Measurements from ENCODE around the gene TMEM62. TPM values are rescaled to one million over a fixed set of nuclear protein-coding genes. Genes with fewer than 3 reads are reported as not detected.
"Not testable (repeated sequence)": the region's sequence is repeated elsewhere in the genome, so short reads cannot be mapped to it uniquely, and the experiment has no call there.

Gene TMEM62
- total RNA-seq, 2 donors from 2014 or later, result 11.3 TPM

DNA sequence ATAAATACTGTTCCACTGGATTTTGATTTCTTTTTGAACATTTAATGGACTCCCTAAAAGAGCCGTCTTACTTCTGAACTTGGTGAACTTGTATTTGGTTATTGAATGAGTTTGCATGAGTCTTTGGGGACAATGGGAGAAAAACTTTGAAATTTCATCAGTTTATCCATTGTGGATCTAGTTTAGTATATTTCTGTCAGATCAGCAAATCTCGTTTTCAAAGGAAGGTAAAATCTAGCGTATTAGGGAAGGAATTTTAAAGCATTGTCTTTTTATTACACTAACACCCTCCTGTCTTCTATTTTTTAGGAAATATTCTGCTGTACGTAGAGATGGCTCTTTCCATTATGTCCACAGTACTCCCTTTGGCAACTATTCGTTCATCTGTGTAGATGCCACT lies 12.8 kb downstream of the TMEM62 start:
- Histone ChIP-seq H3K9me3 (no peaks in the 10 kb centered on the region), H3K4me3 (no peak overlapping the region), H3K27ac (no peak overlapping the region), H3K27me3 (no peaks in the 10 kb centered on the region), H3K36me3 (peaks cover 18% of the 10 kb centered on the region), H3K4me1 (no peaks in the 10 kb centered on the region)
- DNase-seq (ENCODE audit: low spot score), result no peak
- TF ChIP-seq, protein P1, sequence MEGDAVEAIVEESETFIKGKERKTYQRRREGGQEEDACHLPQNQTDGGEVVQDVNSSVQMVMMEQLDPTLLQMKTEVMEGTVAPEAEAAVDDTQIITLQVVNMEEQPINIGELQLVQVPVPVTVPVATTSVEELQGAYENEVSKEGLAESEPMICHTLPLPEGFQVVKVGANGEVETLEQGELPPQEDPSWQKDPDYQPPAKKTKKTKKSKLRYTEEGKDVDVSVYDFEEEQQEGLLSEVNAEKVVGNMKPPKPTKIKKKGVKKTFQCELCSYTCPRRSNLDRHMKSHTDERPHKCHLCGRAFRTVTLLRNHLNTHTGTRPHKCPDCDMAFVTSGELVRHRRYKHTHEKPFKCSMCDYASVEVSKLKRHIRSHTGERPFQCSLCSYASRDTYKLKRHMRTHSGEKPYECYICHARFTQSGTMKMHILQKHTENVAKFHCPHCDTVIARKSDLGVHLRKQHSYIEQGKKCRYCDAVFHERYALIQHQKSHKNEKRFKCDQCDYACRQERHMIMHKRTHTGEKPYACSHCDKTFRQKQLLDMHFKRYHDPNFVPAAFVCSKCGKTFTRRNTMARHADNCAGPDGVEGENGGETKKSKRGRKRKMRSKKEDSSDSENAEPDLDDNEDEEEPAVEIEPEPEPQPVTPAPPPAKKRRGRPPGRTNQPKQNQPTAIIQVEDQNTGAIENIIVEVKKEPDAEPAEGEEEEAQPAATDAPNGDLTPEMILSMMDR (IDR thresholded peaks at IDR 0.05), result no peak

DNA sequence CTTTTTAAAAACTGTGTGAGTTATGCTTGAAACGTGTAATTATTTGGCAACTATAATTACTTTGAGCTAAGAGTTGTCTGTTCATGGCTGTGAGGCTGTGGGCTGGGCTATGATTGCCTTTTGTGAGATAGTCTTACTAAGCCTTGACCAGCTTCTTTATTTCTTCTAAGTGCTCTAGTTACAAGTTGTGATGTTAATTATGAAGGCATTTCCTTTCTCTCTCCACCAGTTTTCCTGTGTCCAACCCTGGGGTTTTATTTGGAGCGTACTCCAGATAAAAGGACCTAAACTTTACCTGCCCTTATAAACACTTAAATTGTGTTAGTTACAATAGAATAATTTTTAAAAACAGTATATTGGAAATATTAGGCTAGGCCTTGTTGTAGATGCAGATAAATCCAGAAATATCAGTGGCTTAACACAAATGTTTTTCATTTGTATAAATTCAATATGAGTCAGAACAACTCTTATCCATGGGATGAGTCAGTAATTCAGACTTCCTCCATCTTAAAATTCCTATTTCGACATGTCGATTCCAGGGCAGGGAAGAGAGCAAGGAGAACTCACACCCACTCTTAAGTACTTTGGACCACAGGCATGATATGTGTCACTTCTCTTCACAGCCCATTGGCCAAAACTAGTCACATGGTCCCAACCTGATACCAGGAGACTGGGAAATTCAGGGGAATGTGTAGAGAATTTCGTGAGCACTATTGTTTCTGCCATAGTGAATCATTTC lies 17.0 kb downstream of the TMEM62 start:
- H3K36me3 ChIP-seq, result peaks cover 39% of the 10 kb centered on the region
- no peaks in the 10 kb centered on the region for H3K27me3 ChIP-seq
- no peak overlapping the region for H3K27ac ChIP-seq
- H3K4me3 ChIP-seq, result no peak overlapping the region
- TF ChIP-seq, protein P1 (IDR thresholded peaks at IDR 0.05), result no peak
- no peaks in the 10 kb centered on the region for H3K9me3 ChIP-seq
- H3K4me1 ChIP-seq, result no peaks in the 10 kb centered on the region
- no peak for DNase-seq (ENCODE audit: low spot score)

DNA sequence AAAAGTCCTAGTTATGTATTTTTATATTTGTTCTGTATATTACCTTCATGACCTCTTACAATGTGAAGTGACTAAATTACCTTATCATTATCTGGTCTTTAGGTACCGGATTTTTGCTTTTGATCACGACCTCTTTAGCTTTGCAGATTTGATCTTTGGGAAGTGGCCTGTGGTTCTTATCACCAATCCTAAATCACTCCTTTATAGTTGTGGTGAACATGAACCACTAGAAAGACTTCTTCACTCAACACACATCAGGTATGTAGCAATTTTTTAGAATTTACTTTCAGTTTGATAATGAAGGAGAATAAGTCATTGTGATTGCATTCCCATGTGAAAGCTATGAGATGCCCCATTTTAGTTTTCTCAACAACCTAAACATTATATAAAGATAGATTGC lies 18.3 kb downstream of the TMEM62 start:
- Histone ChIP-seq H3K27ac (no peak overlapping the region), H3K4me1 (no peaks in the 10 kb centered on the region), H3K36me3 (peaks cover 41% of the 10 kb centered on the region), H3K27me3 (no peaks in the 10 kb centered on the region), H3K9me3 (no peaks in the 10 kb centered on the region), H3K4me3 (no peak overlapping the region)
- DNase-seq (ENCODE audit: low spot score), result no peak
- TF ChIP-seq, protein P1 (IDR thresholded peaks at IDR 0.05), result no peak

DNA sequence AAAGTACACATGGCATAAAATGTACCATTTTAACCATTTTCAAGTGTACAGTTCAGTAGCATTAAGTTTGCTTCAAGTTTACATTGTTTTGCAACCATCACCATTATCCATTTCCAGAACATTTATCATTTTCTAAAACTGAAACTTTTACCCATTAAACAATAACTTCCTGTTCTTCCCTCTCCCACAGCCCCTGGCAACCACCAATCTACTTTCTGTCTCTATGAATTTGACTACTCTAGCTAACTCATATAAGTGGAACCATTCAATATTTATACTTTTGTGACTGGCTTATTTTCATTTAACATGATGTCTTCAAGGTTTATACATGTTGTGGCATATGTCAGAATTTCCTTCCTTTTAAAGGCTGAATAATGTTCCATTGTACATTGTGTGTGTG lies 19.9 kb downstream of the TMEM62 start:
- H3K4me3 ChIP-seq, result no peak overlapping the region
- peaks cover 41% of the 10 kb centered on the region for H3K36me3 ChIP-seq

DNA sequence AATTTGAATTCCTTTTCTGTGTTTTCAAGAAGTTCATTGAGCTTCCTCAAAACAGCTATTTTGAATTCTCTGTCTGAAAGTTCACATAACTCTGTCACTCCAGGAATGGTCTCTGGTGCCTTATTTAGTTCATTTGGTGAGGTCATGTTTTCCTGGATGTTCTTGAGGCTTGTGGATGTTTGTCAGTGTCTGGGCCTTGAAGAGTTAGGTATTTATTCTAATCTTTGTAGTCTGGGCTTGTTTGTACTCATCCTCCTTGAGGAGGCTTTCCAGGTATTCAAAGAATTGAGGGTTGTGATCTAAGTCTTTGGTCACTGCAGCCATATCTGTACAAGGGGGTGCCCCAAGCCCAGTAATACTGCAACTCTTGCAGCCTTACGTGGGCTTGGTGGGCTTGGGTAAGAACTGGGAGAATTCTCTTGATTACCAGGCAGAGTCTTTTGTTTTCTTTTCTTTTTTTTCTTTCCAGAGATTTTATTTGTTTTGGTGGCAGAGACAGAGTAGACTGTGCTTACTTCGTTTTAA lies 32.5 kb downstream of the TMEM62 start:
- DNase-seq (ENCODE audit: low spot score), result no peak
- H3K36me3 ChIP-seq, result peaks cover 28% of the 10 kb centered on the region
- no peak overlapping the region for H3K27ac ChIP-seq
- no peaks in the 10 kb centered on the region for H3K9me3 ChIP-seq
- no peaks in the 10 kb centered on the region for H3K27me3 ChIP-seq
- no peaks in the 10 kb centered on the region for H3K4me1 ChIP-seq
- no peak overlapping the region for H3K4me3 ChIP-seq
- TF ChIP-seq, protein P1 (IDR thresholded peaks at IDR 0.05), result no peak

More for the DNA sequence above, 19.9 kb downstream of the TMEM62 start:
- DNase-seq (ENCODE audit: low spot score), result no peak
- Histone ChIP-seq H3K27ac (no peak overlapping the region), H3K27me3 (no peaks in the 10 kb centered on the region), H3K9me3 (no peaks in the 10 kb centered on the region), H3K4me1 (no peaks in the 10 kb centered on the region)
- TF ChIP-seq, protein P1 (IDR thresholded peaks at IDR 0.05), result no peak

DNA sequence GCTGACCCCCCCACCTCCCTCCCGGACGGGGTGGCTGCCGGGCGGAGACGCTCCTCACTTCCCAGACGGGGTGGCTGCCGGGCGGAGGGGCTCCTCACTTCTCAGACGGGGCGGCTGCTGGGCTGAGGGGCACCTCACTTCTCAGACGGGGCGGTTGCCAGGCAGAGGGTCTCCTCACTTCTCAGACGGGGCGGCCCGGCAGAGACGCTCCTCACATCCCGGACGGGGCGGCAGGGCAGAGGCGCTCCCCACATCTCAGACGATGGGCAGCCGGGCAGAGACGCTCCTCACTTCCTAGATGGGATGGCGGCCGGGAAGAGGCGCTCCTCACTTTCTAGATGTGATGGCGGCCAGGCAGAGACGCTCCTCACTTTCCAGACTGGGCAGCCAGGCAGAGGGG lies 33.9 kb downstream of the TMEM62 start:
- not testable (repeated sequence) for H3K9me3 ChIP-seq; H3K27me3 ChIP-seq; H3K27ac ChIP-seq; H3K4me3 ChIP-seq; H3K4me1 ChIP-seq; DNase-seq (ENCODE audit: low spot score)
- peaks cover 19% of the 10 kb centered on the region for H3K36me3 ChIP-seq

Data from right atrium auricular region (tissue), 2 donors.